Measurements from ENCODE around the gene SERINC2.

- TF ChIP-seq FOSB (CRISPR knock-in tag; IDR thresholded peaks at IDR 0.05) (no peak), MAZ (IDR thresholded peaks at IDR 0.05; ENCODE audit: borderline replicate concordance, low read depth, low read length) (no peak), MAX (IDR thresholded peaks at IDR 0.05) (no peak), CTCF (IDR thresholded peaks at IDR 0.05) (no peak), POLR2A (IDR thresholded peaks at IDR 0.05; ENCODE audit: low read length) (no peak), EHMT2 (IDR thresholded peaks at IDR 0.05; ENCODE audit: low read depth) (no peak), MYC (IDR thresholded peaks at IDR 0.05; ENCODE audit: borderline replicate concordance, low read length) (no peak)
Measured at GRCh38 chr1:31470794-31471315, 57.8 kb downstream of the SERINC2 start.
